Neural crest cell (in vitro differentiated cells): Measurements from ENCODE around the gene PRKRA. TPM values are rescaled to one million over a fixed set of nuclear protein-coding genes. Genes with fewer than 3 reads are reported as not detected.

Source experiments
- DNase-seq: peaks from one replicate; pipeline ENCODE4 v3.0.0; 2021; ENCODE audit warnings: low read depth, mixed read lengths, low spot score
- H3K27ac Mint-ChIP-seq: one replicate; pipeline ENCODE4 v1.8.0; 2021; ENCODE audit warnings: mild to moderate bottlenecking, mixed read lengths; ENCODE audit not compliant: unreplicated experiment
- H3K27me3 Mint-ChIP-seq: 2 replicates; pipeline ENCODE4 v1.8.0; 2021; ENCODE audit warnings: low read depth, mild to moderate bottlenecking, mixed read lengths
- H3K36me3 Mint-ChIP-seq: 2 replicates; pipeline ENCODE4 v1.8.0; 2021; ENCODE audit warnings: low read depth, mild to moderate bottlenecking, mixed read lengths
- H3K4me1 Mint-ChIP-seq: 2 replicates; pipeline ENCODE4 v1.8.0; 2021; ENCODE audit warnings: mixed read lengths
- H3K4me3 Mint-ChIP-seq: one replicate; pipeline ENCODE4 v1.8.0; 2021; ENCODE audit warnings: mild to moderate bottlenecking, mixed read lengths
- H3K9me3 Mint-ChIP-seq: 2 replicates; pipeline ENCODE4 v1.8.0; 2021; ENCODE audit warnings: mixed read lengths
- CTCF ChIP-seq: fragments of 200-600 bp; sonication (generic); conservative IDR thresholded peaks from 2 replicates; pipeline ENCODE4 v1.5.0; 2021; ENCODE audit warnings: antibody characterized with exemption, mild to moderate bottlenecking
- total RNA-seq: library from RNA; stranded (reverse); gene quantifications from 2 replicates; pipeline ENCODE4 v1.2.1, GENCODE V29; 2021

PRKRA gene
- total RNA-seq, 1 donor from 2014 or later: 96.3 TPM

GRCh38 chr2:178485356-178485755, 34.4 kb upstream of the PRKRA start:
- no peak for DNase-seq
- Mint-ChIP-seq H3K27me3 (no peaks in the 10 kb centered on the region), H3K9me3 (no peaks in the 10 kb centered on the region), H3K36me3 (peaks cover 13% of the 10 kb centered on the region), H3K4me3 (no peak overlapping the region), H3K4me1 (peaks cover 22% of the 10 kb centered on the region), H3K27ac (no peak overlapping the region)
- no peak for TF ChIP-seq CTCF

- TF ChIP-seq CTCF: no peak
- Mint-ChIP-seq H3K27me3 (no peaks in the 10 kb centered on the region), H3K27ac (no peak overlapping the region), H3K9me3 (no peaks in the 10 kb centered on the region), H3K4me3 (peak overlapping the region; percentile 17), H3K4me1 (peaks cover 27% of the 10 kb centered on the region), H3K36me3 (peaks cover 9% of the 10 kb centered on the region)
- DNase-seq: no peak
These were observed 33.5 kb upstream of the PRKRA start for GRCh38 chr2:178484245-178485041.

- Mint-ChIP-seq H3K9me3 (no peaks in the 10 kb centered on the region), H3K4me1 (peaks cover 40% of the 10 kb centered on the region), H3K27ac (no peak overlapping the region), H3K27me3 (no peaks in the 10 kb centered on the region), H3K4me3 (peak overlapping the region; percentile 98), H3K36me3 (peaks cover 8% of the 10 kb centered on the region)
- no peak for TF ChIP-seq CTCF
- no peak for DNase-seq
These were observed 31.5 kb upstream of the PRKRA start for GRCh38 chr2:178482437-178482836.

GRCh38 chr2:178480227-178481181, 29.5 kb upstream of the PRKRA start, which contains the start of gene PLEKHA3:
PLEKHA3 (plus strand) TSS chr2:178480457; CDS start chr2:178480870, 413 bp downstream.
- peak; percentile 85 for DNase-seq
- H3K9me3 Mint-ChIP-seq: no peaks in the 10 kb centered on the region
- no peak for TF ChIP-seq CTCF
- peak within 1 kb of the TSS; percentile 98 for H3K4me3 Mint-ChIP-seq
- no peaks in the 10 kb centered on the region for H3K36me3 Mint-ChIP-seq
- H3K4me1 Mint-ChIP-seq: peaks cover 56% of the 10 kb centered on the region
- H3K27me3 Mint-ChIP-seq: no peaks in the 10 kb centered on the region
- H3K27ac Mint-ChIP-seq: peak within 1 kb of the TSS; percentile 98

- Mint-ChIP-seq H3K4me3 (peak overlapping the region; percentile 97), H3K36me3 (no peaks in the 10 kb centered on the region), H3K27ac (no peak overlapping the region), H3K9me3 (no peaks in the 10 kb centered on the region), H3K27me3 (no peaks in the 10 kb centered on the region), H3K4me1 (peaks cover 56% of the 10 kb centered on the region)
- no peak for DNase-seq
- no peak for TF ChIP-seq CTCF
These were observed 28.8 kb upstream of the PRKRA start for GRCh38 chr2:178479758-178480226.
